GM21576 (cell line): ENCODE results near the gene MYOCOS.

Experiments used
- ATAC-seq: cut with Tn5 transposase; IDR thresholded peaks from one replicate; pipeline ENCODE4 v1.9.1; 2021; ENCODE audit warnings: mild to moderate bottlenecking, moderate library complexity; ENCODE audit not compliant: unreplicated experiment

Gene MYOCOS

GRCh38 chr1:171623651-171624331 lies 1.7 kb downstream of the MYOCOS start:
- no peak for ATAC-seq

- no peak for ATAC-seq
Observed at GRCh38 chr1:171625225-171625624, 3.2 kb downstream of the MYOCOS start.

GRCh38 chr1:171627020-171627419 lies 5.0 kb downstream of the MYOCOS start:
- ATAC-seq: no peak

DNA sequence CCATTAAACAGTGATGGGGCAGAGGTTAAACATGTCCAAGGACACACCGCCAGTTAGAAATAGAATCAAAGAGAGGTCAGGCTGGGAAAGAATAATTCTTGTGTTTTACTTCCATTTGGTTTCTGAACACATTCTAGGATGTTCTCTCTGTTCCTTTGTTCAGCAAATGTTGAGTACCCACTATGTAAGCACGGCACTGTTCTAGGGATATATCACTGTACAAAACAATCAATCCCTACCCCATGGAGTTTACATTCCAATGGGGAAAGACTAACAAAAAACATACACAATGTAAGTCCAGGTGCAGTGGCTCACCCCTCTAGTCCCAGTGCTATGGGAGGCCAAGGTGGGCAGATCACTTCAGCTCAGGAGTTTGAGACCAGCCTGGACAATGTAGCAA lies 6.2 kb downstream of the MYOCOS start:
- ATAC-seq: no peak

- no peak for ATAC-seq
Observed at GRCh38 chr1:171635661-171636060, 13.6 kb downstream of the MYOCOS start.

GRCh38 chr1:171636141-171636540 lies 14.1 kb downstream of the MYOCOS start:
- ATAC-seq: no peak

DNA sequence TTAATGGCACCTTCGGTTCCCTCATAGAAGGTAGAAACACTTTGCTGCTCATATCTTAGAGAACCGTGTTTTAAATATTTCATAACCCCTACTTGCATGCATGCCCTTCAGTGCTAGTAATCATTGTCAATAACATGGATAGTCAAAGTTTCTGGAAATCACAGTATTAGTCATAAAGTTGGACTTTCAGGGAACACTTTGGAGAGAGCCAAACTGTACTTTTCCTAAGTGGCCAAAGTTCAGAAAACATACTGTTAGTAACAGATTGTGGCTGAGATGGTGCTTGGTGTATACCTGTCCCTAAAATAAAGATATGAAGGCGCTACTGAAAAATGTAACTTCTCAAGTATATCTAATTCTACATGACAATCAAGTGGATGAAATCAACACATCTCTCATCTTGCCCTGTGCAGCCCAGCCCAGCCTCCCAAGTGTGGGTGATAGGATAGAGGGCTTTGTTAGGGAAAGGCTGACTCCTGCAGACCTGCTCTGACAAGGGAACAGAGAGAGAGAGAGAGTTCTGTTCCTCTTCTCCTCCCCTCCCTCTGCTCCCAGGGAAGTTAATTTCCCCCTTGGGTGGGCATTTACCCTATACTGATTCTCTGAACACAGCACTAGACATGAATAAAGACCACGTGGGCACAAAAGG lies 16.0 kb downstream of the MYOCOS start:
- no peak for ATAC-seq

DNA sequence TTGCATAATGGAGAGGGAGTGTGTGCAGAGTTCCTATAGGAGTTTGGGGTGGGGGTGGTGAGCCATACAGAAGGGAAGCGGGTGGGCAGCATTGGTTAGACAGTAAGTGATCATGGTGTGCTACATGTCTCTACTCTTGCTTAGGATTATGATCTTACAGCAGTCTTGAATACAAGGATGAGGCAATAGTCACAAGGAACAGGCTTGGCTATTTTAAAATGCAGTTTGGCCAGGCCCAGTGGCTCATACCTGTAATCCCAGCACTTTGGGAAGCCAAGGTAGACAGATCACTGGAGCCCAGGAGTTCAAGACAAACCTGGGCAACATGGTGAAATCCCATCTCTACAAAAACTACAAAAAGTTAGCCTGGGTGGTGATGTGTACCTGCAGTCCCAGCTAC lies 18.2 kb downstream of the MYOCOS start:
- ATAC-seq: no peak

GRCh38 chr1:171641076-171641864 lies 19.2 kb downstream of the MYOCOS start:
- ATAC-seq: no peak

DNA sequence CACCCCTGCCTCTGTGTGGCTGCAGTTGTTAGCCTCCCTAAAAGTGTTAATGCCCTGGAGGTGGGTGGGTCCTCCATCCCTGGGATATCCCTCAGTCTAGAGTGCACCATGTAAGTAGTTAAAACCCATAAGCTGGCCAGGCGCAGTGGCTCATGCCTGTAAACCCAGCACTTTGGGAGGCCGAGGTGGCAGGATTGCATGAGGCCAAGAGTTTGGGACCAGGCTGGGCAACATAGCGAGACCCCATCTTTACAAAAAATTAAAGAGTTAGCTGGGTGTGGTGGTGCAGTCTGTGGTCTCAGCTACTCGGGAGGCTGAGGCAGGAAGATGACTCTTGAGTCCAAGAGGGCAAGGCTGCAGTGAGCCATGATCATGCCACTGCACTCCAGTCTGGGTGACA lies 20.2 kb downstream of the MYOCOS start:
- ATAC-seq: no peak

DNA sequence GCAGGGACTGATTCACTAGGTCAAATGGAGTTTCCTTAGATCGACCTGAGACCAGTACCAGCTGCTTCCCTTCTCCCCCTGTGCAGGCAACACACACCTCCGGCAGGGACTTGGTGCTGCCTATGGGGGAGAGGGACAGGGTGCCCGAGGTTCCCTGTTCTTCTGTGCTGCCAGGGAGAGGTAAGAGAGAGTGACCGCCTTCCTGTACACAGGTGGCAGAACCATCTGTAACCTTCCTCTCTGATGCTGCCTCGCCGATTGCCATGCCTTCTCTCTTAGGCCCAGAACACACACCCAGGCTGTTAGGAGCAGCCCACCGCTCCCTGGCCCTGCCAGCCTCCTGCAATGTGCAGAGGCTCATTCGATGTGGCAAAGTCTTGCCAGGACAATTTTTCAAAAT lies 21.1 kb downstream of the MYOCOS start:
- no peak for ATAC-seq

DNA sequence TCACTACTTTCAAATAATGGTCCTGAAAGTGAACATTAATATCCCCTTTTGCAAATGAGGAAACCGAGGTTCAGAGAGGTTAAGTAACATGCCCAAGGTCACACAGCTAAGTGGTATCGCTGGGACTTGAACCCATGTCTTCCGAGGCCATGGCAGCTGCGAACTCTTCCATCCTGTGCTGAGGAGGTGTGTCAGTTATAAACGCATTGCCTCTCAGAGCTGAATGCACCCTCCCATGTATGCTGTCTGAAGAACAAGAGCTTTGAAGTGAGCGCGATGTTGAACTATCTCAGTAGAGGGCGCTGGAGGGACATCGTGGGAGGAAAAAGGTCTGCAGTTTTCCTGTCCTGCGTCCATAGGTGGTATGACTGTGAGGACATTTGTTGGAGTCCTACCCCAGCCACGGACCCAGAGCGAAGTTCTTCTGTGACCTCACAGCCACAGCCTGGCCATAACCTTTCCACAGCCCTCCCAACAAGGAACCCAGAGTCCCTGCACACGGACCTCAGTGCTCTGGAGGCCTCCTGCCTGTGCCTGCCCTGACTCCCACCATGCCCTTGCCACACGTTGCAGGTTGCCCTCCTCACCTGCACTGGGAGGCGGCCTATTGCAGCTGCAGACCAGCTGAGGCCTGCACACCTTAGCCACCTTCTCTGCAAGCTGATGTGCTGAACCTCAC lies 22.9 kb downstream of the MYOCOS start:
- peak; percentile 65 for ATAC-seq

GRCh38 chr1:171645553-171646248 lies 23.7 kb downstream of the MYOCOS start:
- no peak for ATAC-seq

GRCh38 chr1:171646249-171646560 lies 24.2 kb downstream of the MYOCOS start:
- no peak for ATAC-seq

DNA sequence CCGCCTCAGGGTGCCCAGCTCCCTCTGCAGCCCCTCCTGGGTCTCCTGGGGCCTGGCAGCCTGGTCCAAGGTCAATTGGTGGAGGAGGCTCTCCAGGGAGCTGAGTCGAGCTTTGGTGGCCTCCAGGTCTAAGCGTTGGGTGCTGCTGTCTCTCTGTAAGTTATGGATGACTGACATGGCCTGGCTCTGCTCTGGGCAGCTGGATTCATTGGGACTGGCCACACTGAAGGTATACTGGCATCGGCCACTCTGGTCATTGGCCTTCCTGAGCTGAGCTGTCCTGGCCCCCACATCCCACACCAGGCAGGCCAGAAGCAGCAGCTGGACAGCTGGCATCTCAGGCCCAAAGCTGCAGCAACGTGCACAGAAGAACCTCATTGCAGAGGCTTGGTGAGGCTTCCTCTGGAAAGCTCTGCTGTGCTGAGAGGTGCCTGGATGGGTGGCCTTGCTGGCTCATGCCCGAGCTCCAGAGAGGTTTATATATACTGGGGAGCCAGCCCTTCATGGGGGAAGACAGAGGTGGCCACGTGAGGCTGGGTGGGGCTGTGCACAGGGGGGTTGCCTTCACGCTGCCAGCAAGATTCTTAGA lies 30.3 kb downstream of the MYOCOS start, which contains the start of gene MYOC:
Gene MYOC (minus strand): TSS at position 455 of the 589 bp plus-strand sequence. CDS start 77 bp downstream, at position 378.
- no peak for ATAC-seq

DNA sequence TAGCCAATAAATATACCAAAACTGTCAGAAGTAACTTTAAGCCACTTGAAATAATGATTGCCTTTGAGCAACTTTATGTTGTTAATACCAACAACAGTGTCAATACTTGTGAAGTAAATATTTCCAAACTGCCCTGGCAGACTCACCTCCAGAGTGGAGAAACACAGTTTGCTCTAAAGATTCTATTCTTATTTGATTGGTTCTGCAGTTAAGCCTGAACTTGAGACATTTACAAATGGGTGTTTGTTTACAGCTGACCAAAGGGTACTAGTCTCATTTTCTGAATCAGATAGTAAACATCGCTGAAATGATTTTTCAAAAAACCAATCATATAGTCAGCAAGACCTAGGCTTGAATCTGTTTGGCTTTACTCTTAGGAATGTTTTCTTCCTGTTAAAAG lies 31.8 kb downstream of the MYOCOS start:
- ATAC-seq: no peak

GRCh38 chr1:171654201-171654941 lies 32.3 kb downstream of the MYOCOS start:
- no peak for ATAC-seq

- no peak for ATAC-seq
Observed at GRCh38 chr1:171654942-171655745, 33.1 kb downstream of the MYOCOS start.

DNA sequence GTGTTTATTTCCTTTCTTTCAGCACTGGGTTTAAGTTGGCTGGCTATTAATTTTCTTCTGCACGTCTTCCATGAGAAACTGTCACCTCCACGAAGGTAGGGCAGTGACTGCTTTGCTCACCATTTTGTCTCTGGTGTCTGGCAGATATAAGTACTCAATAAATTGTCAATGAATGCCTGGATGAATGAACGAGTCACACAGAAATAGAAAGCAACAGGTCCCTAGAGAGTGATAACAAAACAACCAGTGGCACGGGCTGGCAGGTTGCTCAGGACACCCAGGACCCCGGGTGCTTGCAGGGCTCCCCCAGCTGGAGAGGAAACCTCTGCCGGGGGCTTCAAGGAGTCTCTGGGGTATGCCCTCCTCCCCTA lies 33.7 kb downstream of the MYOCOS start:
- no peak for ATAC-seq
